ENCODE measurements around the gene UGGT2.
A peak's percentile ranks its signal among the peaks of the same experiment; 100 is the strongest.

The UGGT2 gene

DNA sequence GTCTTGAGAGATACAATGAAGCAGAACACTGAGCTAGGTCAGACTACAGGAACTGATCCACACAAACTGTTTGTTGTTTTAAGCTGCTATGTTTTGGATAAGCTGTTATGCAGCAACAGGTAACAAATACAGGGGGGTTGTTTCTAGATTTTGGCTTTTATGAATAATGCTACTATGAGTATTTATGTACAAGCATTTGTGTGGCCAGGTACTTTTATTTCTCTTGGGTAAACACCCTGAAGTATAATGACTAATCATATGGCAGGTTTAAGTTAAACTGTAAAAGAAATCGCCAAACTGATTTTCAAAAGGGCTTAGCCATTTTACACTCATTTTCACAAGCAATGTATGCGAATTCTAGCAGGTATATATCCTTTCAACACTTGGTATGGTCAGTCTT, 210.3 kb downstream of the UGGT2 start:
- no peak for DNase-seq (ENCODE audit: low read depth)
- TF ChIP-seq CTCF (IDR thresholded peaks at IDR 0.05; ENCODE audit: control insufficient read depth, insufficient read depth, low read depth, low read length, missing control alignments): no peak
- no peak overlapping the region for H3K4me3 ChIP-seq (ENCODE audit: control insufficient read depth, low read depth, low read length)

DNA sequence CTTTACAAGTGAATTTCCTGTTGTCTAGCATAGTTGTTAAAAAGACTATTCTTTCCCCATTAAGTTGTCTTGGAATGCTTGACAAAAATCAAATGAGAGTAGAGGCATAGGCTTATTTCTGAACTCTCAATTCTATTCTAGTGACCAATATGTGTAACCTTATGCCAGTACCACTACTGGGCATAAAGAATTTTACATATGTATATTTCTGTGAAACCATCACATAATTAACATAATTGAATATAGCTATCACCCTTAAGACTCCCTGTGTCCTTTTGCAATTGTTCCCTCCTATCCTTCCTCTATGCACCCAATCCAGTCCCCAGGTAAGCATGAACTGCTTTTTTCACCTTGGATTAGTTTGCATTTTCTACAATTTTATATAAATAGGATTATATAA, 211.3 kb downstream of the UGGT2 start:
- H3K4me3 ChIP-seq (ENCODE audit: control insufficient read depth, low read depth, low read length): no peak overlapping the region
- TF ChIP-seq CTCF (IDR thresholded peaks at IDR 0.05; ENCODE audit: control insufficient read depth, insufficient read depth, low read depth, low read length, missing control alignments): no peak
- DNase-seq (ENCODE audit: low read depth): no peak

DNA sequence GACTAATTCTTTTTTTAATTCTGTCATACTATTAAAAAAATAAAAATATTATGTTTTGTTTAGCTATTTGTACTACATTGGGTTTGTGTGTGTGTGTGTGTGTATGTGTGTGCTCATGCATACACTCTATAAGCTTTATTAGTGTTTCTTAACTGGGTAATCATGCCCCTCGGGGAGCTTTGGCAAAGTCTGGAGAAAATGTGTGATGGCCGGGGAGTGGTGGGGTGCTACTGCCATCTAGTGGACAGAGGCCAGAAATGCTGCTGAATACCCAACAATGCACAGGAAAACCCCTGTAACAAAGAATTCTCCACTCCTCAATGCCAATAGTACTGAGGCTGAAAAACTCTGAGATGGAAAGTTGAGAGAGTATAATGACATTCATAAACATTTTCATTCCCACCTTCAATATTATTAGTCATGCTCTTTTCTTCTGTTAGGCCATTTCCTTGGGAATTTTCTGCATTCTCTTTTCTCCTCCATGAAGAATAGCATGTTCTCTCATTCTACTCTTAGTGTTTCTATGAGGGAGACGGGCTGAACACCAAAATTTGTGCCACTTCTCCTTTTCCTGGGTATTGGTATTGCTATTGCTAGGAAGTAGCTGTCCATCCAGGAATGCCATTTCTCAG, 219.0 kb downstream of the UGGT2 start:
- DNase-seq (ENCODE audit: low read depth): peak; percentile 16
- TF ChIP-seq CTCF (IDR thresholded peaks at IDR 0.05; ENCODE audit: control insufficient read depth, insufficient read depth, low read depth, low read length, missing control alignments): peak; percentile 89
- H3K4me3 ChIP-seq (ENCODE audit: control insufficient read depth, low read depth, low read length): no peak overlapping the region

- no peak for DNase-seq (ENCODE audit: low read depth)
- no peak overlapping the region for H3K4me3 ChIP-seq (ENCODE audit: control insufficient read depth, low read depth, low read length)
- TF ChIP-seq CTCF (IDR thresholded peaks at IDR 0.05; ENCODE audit: control insufficient read depth, insufficient read depth, low read depth, low read length, missing control alignments): no peak
Measured at GRCh38 chr13:95833719-95834118, 219.5 kb downstream of the UGGT2 start.

DNA sequence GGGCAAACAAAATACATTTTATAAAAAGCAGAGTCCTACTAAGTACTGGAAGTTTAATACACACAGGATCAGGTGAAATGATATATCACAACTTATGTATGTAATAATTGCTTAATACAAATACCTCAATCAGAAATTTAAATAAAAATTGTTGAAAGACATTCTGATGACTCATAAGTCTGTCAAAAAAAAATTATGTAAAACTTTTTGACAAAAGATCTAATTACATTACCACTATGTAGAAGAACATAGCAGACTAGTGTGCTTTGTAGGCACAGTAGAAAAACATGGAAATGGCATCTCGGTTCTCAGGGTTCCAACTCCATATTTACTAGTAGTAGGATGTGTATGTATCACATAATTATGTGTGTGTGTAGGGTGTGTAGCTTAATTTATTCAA, 220.1 kb downstream of the UGGT2 start:
- no peak for DNase-seq (ENCODE audit: low read depth)
- H3K4me3 ChIP-seq (ENCODE audit: control insufficient read depth, low read depth, low read length): no peak overlapping the region
- no peak for TF ChIP-seq CTCF (IDR thresholded peaks at IDR 0.05; ENCODE audit: control insufficient read depth, insufficient read depth, low read depth, low read length, missing control alignments)

DNA sequence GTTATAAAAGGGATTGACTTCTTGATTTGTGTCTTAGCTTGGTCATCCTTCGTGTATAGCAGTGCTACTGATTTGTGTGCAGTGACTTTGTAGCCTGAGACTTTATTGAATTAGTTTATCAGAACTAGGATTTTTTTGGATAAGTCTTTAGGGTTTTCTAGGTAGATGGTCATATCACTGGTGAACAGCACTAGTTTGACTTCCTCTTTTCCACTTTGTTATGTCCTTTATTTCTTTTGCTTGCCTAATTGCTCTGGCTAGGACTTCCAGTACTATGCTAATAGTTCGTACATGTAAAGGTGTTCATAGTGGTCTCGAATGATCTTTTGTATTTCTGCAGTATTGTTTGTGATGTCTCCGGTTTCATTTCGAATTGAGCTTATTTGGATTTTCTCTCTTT, 230.9 kb downstream of the UGGT2 start:
- no peak for DNase-seq (ENCODE audit: low read depth)
- H3K4me3 ChIP-seq (ENCODE audit: control insufficient read depth, low read depth, low read length): no peak overlapping the region
- TF ChIP-seq CTCF (IDR thresholded peaks at IDR 0.05; ENCODE audit: control insufficient read depth, insufficient read depth, low read depth, low read length, missing control alignments): no peak

DNA sequence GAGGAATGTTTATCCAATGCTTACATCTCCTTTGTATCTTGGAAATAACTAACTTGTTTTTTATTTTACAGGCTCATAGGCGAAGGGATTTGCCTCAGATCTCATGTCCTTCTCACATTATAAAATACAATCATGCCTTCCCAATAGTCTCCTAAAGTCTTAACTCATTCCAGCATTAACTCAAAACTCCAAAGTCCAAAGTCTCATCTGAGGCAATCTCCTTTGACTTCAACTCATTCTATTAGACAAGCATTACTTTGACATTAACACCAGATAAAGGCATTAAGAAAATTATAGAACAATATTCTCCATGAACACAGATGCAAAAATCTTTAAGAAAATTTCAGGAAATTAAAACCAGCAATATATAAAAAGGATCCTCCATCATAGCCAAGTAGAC, 238.7 kb downstream of the UGGT2 start:
- no peak for TF ChIP-seq CTCF (IDR thresholded peaks at IDR 0.05; ENCODE audit: control insufficient read depth, insufficient read depth, low read depth, low read length, missing control alignments)
- DNase-seq (ENCODE audit: low read depth): no peak
- H3K4me3 ChIP-seq (ENCODE audit: control insufficient read depth, low read depth, low read length): no peak overlapping the region

Measured in AG09309 (cell line).